NCI-H2196 (cell line): ENCODE results near the gene SOSTDC1.

Experiments used
- DNase-seq: peaks from one replicate; lab custom pipeline; 2025; ENCODE audit not compliant: unreplicated experiment; lab: John Stamatoyannopoulos, UW

SOSTDC1 gene

GRCh38 chr7:16420649-16421332 lies 44.7 kb downstream of the SOSTDC1 start:
- peak; percentile 75 for DNase-seq

GRCh38 chr7:16420329-16420648 lies 45.2 kb downstream of the SOSTDC1 start:
- DNase-seq = no peak

GRCh38 chr7:16419859-16420258 lies 45.7 kb downstream of the SOSTDC1 start:
- no peak for DNase-seq

GRCh38 chr7:16419126-16419525 lies 46.4 kb downstream of the SOSTDC1 start:
- no peak for DNase-seq

GRCh38 chr7:16417906-16418305 lies 47.6 kb downstream of the SOSTDC1 start:
- no peak for DNase-seq

GRCh38 chr7:16416289-16417282 lies 49.0 kb downstream of the SOSTDC1 start:
- no peak for DNase-seq

- no peak for DNase-seq
These were observed 53.0 kb downstream of the SOSTDC1 start for GRCh38 chr7:16412274-16413254.
